Muscle of leg (tissue), 11 donors: ENCODE results near the gene PC. TPM values are rescaled to one million over a fixed set of nuclear protein-coding genes. Genes with fewer than 3 reads are reported as not detected.

Source experiments
- DNase-seq: peaks from one replicate; pipeline ENCODE4 v3.0.0; 2013
- H3K27ac ChIP-seq: one replicate; pipeline ENCODE4 v1.5.1; 2013; ENCODE audit warnings: mild to moderate bottlenecking, low read length, control low read depth
- H3K27me3 ChIP-seq: one replicate; pipeline ENCODE4 v1.6.1; 2013; ENCODE audit warnings: low read length; ENCODE audit not compliant: control insufficient read depth, insufficient read depth
- H3K36me3 ChIP-seq: one replicate; pipeline ENCODE4 v1.6.1; 2013; ENCODE audit warnings: low read length; ENCODE audit not compliant: control insufficient read depth, insufficient read depth
- H3K4me1 ChIP-seq: one replicate; pipeline ENCODE4 v1.6.1; 2013; ENCODE audit warnings: low read length; ENCODE audit not compliant: control insufficient read depth, insufficient read depth
- H3K4me3 ChIP-seq: one replicate; pipeline ENCODE4 v1.5.1; 2013; ENCODE audit warnings: low read length, control low read depth
- H3K9me3 ChIP-seq: replicated peaks from 2 replicates; pipeline ENCODE4 v1.6.1; 2013; ENCODE audit warnings: low read depth, low read length; ENCODE audit not compliant: control insufficient read depth
- WGBS: methylation state at CpG from one replicate; pipeline ENCODE4 v1.1.5; 2013; ENCODE audit warnings: missing lambda C conversion rate; ENCODE audit not compliant: insufficient coverage; 5-methylcytosine and 5-hydroxymethylcytosine counted together
- polyA plus RNA-seq, 8 donors: library from polyadenylated mRNA; unstranded; fragments of 120-200 nt; gene quantifications; one replicate each; pipeline versions ENCODE4 v1.2.1 to v1.2.3, GENCODE V29; 2013; ENCODE audit warnings: inconsistent platforms in 1 of 8, low replicate concordance in 1 of 8; ENCODE audit not compliant: insufficient read length in 8 of 8, insufficient read depth in 1 of 8
- total RNA-seq: library from RNA; stranded (reverse); fragments of 120-200 nt; gene quantifications from one replicate; pipeline ENCODE4 v1.2.4, GENCODE V29; 2013

Gene PC
- total and polyA plus RNA-seq, 9 donors = 10.0 to 30.9 (median 18.8) TPM

DNA sequence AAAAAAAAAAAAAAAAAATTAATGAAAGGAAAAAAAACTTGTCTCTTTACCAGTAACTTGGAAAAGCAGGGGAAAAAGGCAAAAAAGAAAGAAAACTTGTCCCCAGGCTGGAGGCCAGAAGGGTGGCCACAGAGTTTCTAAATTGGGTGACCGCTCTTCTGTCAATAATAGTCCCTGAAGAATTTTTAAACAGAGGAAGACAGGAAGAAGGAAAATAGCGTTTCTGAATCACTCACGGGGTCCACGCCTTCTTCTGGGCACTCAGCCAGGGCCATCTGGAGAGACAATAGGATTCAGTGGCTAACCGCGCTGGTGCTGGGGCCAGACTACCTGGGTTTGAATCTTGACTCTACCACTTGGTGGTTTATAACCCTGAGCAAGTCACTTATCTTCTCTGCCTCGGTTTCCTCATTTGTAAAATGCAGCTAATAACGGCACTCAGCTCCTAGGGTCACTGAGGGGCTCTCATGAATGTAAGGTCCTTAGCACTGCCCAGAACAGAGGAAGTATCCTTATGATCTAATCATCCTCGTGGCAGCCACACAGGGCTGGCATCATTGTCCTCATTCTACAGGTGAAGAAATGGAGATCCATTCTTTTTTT, 23.9 kb upstream of the PC start:
- H3K27me3 ChIP-seq = no peaks in the 10 kb centered on the region
- no peak overlapping the region for H3K4me3 ChIP-seq
- WGBS = 11% methylated on average over 7 of the region's 9 CpGs
- no peaks in the 10 kb centered on the region for H3K36me3 ChIP-seq
- H3K27ac ChIP-seq = no peak overlapping the region
- peaks cover 7% of the 10 kb centered on the region for H3K4me1 ChIP-seq
- H3K9me3 ChIP-seq = peaks cover 5% of the 10 kb centered on the region
- peak; percentile 95 for DNase-seq

DNA sequence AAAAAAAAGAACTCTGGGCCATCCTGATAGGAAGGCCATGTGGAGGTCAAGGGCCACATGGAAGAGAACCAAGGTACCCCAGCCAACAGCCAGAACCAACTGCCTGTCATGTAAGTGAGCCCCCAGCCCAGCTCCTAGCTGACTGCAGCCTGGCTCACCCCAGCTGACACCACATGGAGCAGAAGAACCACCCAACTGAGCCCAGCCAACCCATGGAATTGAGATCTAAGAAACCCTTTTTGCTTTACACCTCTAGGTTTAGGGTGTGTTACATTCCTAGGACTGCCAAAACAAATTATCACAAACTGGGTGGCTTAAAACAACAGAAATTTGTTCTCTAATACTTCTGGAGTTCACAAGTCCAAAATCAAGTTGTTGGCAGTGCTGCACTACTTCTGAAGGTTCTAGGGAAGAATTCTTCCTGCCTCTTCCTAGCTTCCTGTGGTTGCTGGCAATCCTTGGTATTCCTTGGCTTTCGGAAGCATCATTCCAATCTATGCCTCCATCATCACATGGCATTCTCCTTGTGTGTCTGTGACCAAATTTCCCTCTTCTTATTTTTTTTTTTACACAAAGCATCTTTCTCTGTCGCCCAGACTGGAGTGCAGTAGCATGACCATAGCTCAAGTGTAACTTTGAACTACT, 21.3 kb upstream of the PC start:
- Histone ChIP-seq H3K36me3 (no peaks in the 10 kb centered on the region), H3K27me3 (peaks cover 2% of the 10 kb centered on the region), H3K27ac (no peak overlapping the region), H3K9me3 (peaks cover 5% of the 10 kb centered on the region), H3K4me1 (peaks cover 7% of the 10 kb centered on the region), H3K4me3 (no peak overlapping the region)
- 95% methylated on average over 2 of the region's 2 CpGs for WGBS
- no peak for DNase-seq

DNA sequence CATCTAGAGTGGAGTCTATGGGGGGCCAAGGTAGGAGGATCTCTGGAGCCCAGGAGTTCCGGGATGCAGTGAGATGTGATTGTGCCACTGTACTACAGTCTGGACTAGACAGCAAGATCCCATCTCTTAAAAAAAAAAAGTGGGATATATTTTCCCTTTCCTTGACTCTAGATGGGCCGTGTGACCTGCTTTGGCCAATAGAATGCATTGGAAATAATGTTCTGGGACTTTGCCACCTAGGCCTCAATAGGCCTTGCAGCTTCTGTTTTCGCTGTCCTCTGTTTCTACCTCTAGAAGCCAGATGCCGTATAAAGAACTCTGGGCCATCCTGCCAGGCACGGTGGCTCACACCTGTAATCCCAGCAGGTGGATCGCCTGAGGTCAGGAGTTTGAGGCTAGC, 20.5 kb upstream of the PC start:
- Histone ChIP-seq H3K9me3 (peaks cover 5% of the 10 kb centered on the region), H3K4me3 (no peak overlapping the region), H3K27me3 (peaks cover 2% of the 10 kb centered on the region), H3K4me1 (peaks cover 7% of the 10 kb centered on the region), H3K36me3 (no peaks in the 10 kb centered on the region), H3K27ac (no peak overlapping the region)
- DNase-seq = no peak
- 100% methylated on average over 3 of the region's 6 CpGs for WGBS

DNA sequence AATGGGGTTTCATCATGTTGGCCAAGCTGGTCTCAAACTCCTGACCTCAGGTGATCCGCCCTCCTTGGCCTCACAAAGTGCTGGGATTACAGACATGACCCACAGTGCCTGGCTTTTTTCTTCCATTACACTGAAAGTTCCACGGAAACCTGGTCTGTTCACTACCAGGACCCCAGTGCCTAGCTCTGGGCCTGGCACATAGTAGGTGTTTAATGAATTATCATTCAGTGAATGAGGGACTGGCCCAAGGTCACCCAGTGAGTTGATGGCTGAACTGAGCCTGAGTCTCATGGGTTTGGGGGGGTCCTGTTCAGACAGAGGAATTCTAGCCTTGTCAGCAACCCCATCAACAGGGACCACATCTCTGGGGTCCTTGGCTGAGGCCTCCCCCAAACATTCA, 20.0 kb upstream of the PC start:
- Histone ChIP-seq H3K27me3 (peaks cover 2% of the 10 kb centered on the region), H3K9me3 (peaks cover 5% of the 10 kb centered on the region), H3K4me3 (no peak overlapping the region), H3K4me1 (peaks cover 7% of the 10 kb centered on the region), H3K36me3 (no peaks in the 10 kb centered on the region), H3K27ac (no peak overlapping the region)
- no peak for DNase-seq
- WGBS = no CpG with 5 or more reads among the region's 2 CpGs

DNA sequence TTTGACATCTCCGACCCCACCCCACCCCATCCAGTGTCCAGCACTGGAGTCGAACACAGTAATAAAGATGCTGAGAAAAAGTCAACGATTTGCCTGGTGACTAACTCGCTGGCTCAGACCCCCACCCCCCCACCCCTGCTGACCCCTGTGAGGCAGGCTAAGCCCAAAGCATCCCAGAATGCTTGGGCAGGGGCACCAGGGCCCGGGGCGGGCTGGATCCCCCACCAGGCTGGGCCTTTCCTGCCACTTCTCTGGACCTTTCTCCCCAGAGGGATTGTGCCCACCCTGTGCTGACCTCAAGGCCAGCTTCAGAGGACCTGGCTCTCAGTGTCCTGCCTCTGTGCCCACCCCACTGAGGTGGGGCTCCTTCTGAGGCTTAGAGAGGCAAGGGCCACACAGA, 18.7 kb upstream of the PC start:
- DNase-seq = no peak
- WGBS = 89% methylated on average over 3 of the region's 6 CpGs
- H3K4me1 ChIP-seq = peaks cover 4% of the 10 kb centered on the region

DNA sequence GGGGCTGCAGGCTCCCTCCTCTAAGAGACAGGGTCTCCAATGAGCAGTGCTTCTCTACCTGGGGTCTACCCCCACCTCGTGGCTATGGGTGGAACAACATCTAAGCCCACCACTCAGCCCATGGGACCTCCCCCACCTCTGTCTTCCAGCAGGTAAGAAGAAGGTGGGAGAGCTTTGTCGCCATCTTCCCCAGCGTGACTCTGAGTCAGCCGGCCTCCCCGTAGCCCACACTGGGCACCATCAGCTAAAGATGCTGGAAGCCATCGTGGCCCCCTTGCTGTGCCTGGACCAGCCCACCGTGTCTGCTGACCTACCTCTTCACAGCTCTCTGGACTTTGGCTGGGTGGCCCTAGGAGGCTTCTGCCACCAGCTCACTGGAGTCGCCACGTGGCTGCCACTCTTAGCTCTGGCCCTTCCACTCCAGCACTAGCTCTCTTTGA, 17.9 kb upstream of the PC start:
- Histone ChIP-seq H3K9me3 (peaks cover 5% of the 10 kb centered on the region), H3K27me3 (peaks cover 2% of the 10 kb centered on the region), H3K27ac (no peak overlapping the region), H3K4me3 (no peak overlapping the region), H3K4me1 (no peaks in the 10 kb centered on the region), H3K36me3 (no peaks in the 10 kb centered on the region)
- 52% methylated on average over 4 of the region's 9 CpGs for WGBS
- no peak for DNase-seq

More for the DNA sequence above, 18.7 kb upstream of the PC start:
- H3K4me3 ChIP-seq = no peak overlapping the region
- peaks cover 2% of the 10 kb centered on the region for H3K27me3 ChIP-seq
- peaks cover 5% of the 10 kb centered on the region for H3K9me3 ChIP-seq
- no peaks in the 10 kb centered on the region for H3K36me3 ChIP-seq
- H3K27ac ChIP-seq = no peak overlapping the region

DNA sequence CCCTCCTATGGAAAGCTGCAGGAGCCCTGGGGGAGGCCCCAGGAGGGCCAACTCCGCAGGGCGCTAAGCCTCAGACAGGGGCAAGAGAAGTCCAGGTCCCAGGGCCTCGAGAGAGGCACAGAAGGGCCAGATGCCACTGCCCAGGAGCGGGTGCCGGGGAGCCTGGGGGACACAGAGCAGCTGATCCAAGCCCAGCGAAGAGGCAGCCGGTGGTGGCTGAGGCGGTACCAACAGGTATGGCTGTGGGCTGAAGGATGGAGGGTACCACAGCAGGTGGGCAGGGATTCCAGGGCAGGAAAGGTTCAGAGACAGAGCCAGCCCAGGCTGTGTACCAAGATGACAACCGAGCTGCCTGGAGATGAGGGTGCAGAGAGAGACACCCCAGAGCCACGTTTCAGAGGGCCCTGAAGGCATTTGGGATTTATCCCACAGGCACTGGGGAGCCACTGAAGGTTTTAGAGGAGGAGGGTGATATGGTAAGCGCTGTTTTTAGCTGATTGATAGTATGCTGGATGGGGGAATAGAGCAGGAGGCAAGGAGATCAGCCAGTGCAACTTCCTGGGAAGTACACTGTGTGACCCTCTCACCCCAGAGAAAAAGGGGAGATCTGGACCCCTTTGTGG, 17.3 kb upstream of the PC start:
- no peaks in the 10 kb centered on the region for H3K36me3 ChIP-seq
- no peak for DNase-seq
- WGBS = 58% methylated on average over 10 of the region's 11 CpGs

DNA sequence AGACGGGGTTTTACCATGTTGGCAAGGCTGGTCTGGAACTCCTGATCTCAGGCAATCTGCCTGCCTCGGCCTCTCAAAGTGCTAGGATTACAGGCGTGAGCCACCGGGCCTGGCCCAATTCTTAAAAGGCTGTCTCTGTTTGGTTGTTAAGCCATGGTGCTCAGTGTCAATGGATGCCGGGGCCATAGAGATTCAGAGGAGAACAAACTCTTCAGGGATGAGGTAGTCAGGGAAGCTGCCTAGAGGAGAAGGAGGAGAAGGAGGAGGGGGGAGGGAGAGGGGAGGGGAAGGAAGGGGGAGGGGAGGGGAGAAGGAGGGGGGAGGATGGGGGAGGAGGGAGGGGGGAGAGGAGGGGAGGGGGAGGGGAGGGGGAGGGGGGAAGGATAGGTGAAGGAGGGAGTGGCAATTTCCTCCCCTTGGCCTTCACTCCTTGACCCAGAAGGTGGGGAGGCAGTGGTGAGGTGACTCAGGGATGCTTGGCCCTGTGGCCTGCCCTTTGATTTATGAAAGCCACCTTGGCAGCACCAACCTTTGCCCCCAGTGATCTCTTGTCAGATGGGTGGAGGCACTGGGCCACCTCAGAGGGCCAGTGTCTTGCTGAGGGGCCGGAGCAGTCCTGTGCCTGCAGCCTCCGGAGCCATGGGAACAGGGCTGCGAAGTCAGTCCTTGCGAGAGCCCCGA, 16.7 kb upstream of the PC start, which contains the start of gene C11orf86:
Gene C11orf86 (plus strand): TSS at position 581 of the 681 bp plus-strand sequence. CDS start 59 bp downstream, at position 640.
- 58% methylated on average over 9 of the region's 10 CpGs for WGBS

More for the DNA sequence above, 17.3 kb upstream of the PC start:
- H3K27me3 ChIP-seq = peaks cover 2% of the 10 kb centered on the region
- no peak overlapping the region for H3K27ac ChIP-seq
- peaks cover 5% of the 10 kb centered on the region for H3K9me3 ChIP-seq
- no peaks in the 10 kb centered on the region for H3K4me1 ChIP-seq
- H3K4me3 ChIP-seq = no peak overlapping the region

DNA sequence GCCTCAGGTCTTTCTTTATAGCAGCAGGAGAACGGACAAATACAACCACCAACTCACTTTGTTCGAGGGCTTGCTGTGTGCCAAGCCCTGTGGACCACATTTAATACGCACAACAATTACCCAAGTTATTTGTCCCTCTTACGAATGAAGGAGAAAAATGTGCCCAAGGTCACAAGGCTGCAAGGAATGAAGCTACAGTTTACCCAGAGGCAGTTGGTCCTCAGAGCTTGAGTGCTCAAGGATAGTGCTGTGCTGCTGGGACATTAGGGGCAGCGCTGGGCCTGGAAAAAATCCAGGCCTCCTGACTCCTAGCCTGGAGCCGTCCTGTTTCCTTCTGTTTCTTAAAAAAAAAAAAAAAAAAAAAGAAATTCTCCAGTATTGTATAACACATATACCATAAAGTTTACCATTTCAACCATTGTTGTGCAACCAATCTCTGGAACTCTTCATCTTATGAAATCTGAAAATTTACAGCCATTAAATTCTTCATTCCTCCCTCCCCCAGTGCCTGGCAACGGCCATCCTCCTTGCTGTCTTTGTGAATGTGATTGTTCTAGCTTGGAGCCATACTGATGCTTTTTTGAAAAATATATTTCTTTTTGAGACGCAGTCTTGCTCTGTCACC, 15.9 kb upstream of the PC start:
- no peaks in the 10 kb centered on the region for H3K4me1 ChIP-seq
- peaks cover 3% of the 10 kb centered on the region for H3K9me3 ChIP-seq
- H3K36me3 ChIP-seq = no peaks in the 10 kb centered on the region
- WGBS = 80% methylated on average over 2 of the region's 8 CpGs
- no peak overlapping the region for H3K4me3 ChIP-seq
- peaks cover 2% of the 10 kb centered on the region for H3K27me3 ChIP-seq
- no peak overlapping the region for H3K27ac ChIP-seq
- no peak for DNase-seq

More for the DNA sequence above, 16.7 kb upstream of the PC start, which contains the start of gene C11orf86:
- Histone ChIP-seq H3K4me1 (no peaks in the 10 kb centered on the region), H3K27ac (no peak within 1 kb of the TSS), H3K36me3 (no peaks in the 10 kb centered on the region), H3K27me3 (peaks cover 2% of the 10 kb centered on the region), H3K4me3 (no peak within 1 kb of the TSS), H3K9me3 (peaks cover 5% of the 10 kb centered on the region)
- DNase-seq = no peak
